AG10803 (cell line): Measurements from ENCODE around the gene ADAM17.
A peak's percentile ranks its signal among the peaks of the same experiment; 100 is the strongest.
"Not testable (repeated sequence)": the region's sequence is repeated elsewhere in the genome, so short reads cannot be mapped to it uniquely, and the experiment has no call there.

Source experiments
- DNase-seq: peaks from one replicate; pipeline ENCODE4 v3.0.0; 2010; ENCODE audit warnings: low read depth
- H3K4me3 ChIP-seq: 2 replicates; pipeline ENCODE4 v1.5.1; 2011; ENCODE audit warnings: mild to moderate bottlenecking, low read length, control low read depth
- TF ChIP-seq, protein P1 (sequence below): conservative IDR thresholded peaks from 2 replicates; pipeline ENCODE4 v1.5.1; 2011; ENCODE audit warnings: mild to moderate bottlenecking, low read length, control low read depth, inconsistent platforms

ADAM17 gene

DNA sequence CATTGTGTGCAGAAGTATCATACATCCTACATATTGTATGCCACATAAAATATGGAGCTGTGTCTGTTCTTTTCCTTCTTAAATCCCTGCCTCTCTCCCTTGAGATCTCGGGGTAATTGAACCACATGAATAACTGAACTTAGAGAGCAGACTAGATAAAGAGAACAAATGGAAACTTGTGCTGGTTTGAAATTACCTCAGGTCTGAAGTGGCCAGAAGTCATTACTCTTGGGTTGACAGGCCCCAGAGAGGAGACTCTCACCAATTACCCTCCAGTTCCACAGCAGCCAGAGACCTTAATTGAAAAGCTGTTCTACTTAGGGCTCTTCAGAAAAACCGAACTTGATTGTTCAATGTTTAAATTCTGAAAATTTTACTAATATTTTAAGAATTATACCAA is 5.0 kb upstream of the ADAM17 start:
- no peak for DNase-seq
- TF ChIP-seq, protein P1, sequence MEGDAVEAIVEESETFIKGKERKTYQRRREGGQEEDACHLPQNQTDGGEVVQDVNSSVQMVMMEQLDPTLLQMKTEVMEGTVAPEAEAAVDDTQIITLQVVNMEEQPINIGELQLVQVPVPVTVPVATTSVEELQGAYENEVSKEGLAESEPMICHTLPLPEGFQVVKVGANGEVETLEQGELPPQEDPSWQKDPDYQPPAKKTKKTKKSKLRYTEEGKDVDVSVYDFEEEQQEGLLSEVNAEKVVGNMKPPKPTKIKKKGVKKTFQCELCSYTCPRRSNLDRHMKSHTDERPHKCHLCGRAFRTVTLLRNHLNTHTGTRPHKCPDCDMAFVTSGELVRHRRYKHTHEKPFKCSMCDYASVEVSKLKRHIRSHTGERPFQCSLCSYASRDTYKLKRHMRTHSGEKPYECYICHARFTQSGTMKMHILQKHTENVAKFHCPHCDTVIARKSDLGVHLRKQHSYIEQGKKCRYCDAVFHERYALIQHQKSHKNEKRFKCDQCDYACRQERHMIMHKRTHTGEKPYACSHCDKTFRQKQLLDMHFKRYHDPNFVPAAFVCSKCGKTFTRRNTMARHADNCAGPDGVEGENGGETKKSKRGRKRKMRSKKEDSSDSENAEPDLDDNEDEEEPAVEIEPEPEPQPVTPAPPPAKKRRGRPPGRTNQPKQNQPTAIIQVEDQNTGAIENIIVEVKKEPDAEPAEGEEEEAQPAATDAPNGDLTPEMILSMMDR: no peak
- no peak overlapping the region for H3K4me3 ChIP-seq

DNA sequence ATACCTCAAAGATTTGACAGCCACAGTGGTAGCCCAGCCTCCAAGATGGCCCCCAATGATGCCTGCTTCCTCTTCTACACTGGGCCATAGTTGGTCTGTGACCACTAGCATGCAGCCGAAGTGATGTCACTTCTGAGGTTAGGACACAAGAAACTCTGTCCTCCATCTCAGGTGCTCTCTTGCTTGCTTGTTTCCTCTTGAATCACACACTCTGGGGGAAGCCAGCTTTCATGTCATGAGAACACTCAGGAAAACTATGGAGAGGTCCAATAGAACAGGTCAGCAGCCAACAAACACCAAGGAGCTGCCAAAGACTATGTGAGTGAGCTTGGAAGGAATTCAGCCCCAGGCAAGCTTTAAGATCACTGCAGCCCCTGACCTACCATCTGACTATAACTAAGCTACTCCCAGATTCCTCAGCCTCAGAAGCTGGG is 3.3 kb upstream of the ADAM17 start:
- DNase-seq: peak; percentile 90
- TF ChIP-seq, protein P1: no peak
- no peak overlapping the region for H3K4me3 ChIP-seq

DNA sequence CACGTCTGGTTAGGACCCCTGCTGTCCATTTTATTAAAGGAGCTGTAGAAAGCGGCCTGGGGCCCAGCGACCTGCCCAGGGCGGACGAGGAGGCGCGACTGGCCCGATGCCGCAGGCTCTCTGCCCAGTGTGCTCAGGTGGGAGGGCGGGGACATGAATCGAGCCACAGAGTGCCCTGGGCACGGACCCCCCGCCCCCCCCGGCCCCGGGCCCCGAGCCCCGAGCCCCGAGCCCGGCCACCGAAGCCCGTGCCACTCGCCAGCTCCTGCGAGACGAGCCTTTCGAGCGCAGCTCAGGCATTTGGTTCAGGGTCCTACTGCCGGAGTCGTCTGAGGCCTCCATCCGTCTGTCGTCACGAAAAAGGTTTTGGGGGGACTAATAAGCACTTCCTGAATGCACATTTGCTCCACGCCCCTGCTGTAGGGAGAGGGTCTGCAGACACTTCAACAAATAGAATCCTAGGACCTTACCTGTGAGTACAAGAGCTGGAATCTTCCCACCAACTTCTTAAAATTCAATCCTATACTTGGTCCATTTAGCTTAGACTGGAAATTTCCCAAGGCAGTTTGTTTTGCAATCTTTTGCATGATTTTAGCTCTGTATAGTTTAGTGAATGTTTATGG is 602 bp upstream of the ADAM17 start:
- peak overlapping the region; percentile 77 for H3K4me3 ChIP-seq
- TF ChIP-seq, protein P1: no peak
- no peak for DNase-seq

DNA sequence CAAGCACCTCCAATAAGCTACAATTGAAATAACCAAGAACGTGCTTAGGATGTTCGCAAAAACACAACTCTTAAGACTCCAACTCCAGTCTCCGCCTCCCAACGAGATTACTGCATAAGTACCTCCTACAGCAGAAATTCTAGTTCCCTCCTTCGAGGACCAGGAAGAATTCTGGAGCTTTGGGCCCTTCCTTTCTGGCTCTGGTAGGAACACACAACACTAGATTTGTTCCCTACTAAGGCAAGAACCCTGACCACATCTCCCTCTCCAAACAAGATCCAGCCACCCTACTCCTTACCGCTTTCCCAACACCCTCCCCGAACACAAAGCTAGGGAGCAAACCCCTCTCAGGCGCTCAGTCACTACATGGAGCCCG is 721 bp downstream of the ADAM17 start:
- TF ChIP-seq, protein P1: no peak
- H3K4me3 ChIP-seq: peak overlapping the region; percentile 93
- peak; percentile 86 for DNase-seq

DNA sequence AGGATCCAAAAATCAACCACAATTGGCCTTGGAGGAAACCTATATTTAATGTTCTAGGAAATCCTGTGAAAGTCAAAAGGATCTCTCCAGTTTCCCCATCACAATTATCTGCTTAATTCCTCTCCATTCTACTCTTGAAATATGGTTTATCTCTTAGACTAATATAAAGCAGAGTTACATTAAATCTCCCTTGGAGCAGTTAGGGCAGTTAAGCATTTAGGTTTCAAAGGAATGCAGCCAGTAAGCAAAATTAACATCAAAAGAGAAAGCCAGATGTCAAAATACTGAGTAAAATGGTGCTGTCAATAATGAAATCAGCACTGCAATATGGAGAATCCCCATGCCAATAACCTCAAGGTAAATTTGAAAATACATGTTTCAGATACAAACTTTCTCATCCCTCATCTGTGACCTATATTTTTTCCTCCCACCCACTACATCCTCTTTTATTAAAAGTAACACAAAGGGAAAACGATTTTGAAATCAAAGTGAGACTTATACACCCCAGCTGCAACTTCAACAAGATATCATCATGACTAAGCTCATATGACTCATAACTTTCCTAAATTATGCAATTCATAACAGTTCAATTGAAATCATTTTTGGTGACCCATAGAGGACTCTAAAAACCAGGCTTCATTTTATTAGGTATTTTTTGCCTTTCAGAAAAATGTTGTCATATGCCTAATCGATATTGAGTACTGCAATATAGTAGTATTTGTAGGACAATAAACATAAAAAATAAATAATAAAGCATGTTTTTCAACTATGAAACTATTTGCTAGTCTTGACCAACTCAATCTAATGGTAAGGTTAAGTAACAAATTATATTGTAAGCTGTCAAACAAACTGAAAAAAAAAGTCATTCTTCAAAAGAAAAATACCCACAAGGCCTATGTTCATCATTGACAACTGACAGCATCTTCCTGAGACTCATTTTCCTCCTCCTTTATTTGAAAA is 3.1 kb downstream of the ADAM17 start:
- DNase-seq: peak; percentile 85
- TF ChIP-seq, protein P1: no peak
- H3K4me3 ChIP-seq: no peak overlapping the region; the same call in 1 of the 2 replicates

DNA sequence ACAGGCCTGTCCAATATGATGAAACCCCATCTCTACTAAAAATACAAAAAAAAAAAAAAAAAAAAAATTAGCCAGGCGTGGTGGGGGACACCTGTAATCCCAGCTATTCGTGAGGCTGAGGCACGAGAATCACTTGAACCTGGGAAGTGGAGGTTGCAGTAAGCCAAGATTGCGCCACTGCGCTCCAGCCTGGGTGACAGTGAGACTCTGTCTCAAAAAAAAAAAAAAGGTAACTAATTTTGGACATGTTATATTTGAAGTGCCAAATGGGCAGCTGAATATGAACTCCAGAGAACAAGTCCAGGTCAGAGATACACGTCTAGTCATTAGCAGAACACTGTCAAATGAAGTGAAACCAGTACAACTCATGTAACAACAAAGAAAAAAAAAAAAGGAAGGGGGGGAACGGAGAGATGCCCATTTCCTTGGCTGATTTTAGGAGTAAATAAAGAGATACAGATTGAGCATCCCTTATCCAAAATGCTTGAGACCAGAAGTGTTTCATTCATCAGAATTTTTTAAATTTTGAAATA is 4.7 kb downstream of the ADAM17 start:
- DNase-seq, H3K4me3 ChIP-seq: not testable (repeated sequence)

DNA sequence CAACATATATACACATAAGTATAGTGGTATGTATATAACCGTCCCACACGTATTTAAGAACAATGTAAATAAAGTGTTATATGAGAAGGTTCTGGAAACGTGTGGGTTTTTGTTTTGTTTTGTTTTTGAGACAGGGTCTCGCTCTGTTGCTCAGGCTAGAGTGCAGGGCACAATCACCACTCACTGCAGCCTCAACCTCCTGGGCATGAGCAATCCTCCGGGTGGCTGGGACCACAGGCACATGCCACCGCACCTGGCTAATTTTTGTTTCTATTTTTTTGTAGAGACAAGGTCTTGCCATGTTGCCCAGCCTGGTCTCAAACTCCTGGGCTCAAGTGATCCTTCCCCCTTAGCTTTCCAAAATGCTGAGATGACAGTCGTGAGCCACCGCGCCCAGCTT is 6.2 kb downstream of the ADAM17 start:
- H3K4me3 ChIP-seq: no peak overlapping the region
- TF ChIP-seq, protein P1: no peak
- DNase-seq: no peak
